Measurements from ENCODE around the gene KCNT2. TPM values are rescaled to one million over a fixed set of nuclear protein-coding genes. Genes with fewer than 3 reads are reported as not detected.

The KCNT2 gene
- total RNA-seq, 1 experiment from 2014 or later: 9.1 TPM

DNA sequence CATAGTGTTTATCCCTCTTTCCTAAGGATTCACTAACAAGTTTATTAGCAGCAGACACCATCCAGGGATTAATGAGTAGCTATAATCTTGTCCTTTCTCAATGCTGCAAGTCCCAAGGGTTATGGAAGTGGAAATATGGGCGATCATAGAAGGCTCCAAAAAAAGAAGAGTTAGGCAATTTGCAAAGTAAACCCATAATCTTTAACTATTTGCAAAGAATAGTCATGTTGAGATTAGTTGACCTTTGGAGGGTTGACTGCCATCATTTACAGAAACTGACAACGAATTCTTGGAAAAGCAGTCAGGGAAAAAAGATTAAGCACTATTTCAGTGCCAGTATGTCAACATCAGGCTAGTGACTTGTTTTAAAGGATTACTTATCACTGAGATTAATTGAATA, 169.9 kb downstream of the KCNT2 start:
- H3K23me2 ChIP-seq (ENCODE audit: insufficient read length, low read depth, low read length, poor library complexity, severe bottlenecking): no peaks in the 10 kb centered on the region
- no peaks in the 10 kb centered on the region for H3K79me1 ChIP-seq (ENCODE audit: insufficient read depth, low read depth, low read length, poor library complexity, severe bottlenecking)
- no peak overlapping the region for H2BK120ac ChIP-seq (ENCODE audit: low read depth, low read length, poor library complexity, severe bottlenecking)
- Mint-ChIP-seq H3K4me3 (no peak overlapping the region), H3K27ac (peak overlapping the region in 1 of 3 experiments; percentile 49; a peak in 2 of 7 replicates), H3K27me3 (ENCODE audit: low read depth) (no peaks in the 10 kb centered on the region), H3K36me3 (ENCODE audit: insufficient read depth in 1 of 3, low read depth in 3 of 3) (no peaks in the 10 kb centered on the region), H3K4me1 (0 out of 4 replicates have a peak, but pooled peaks cover 0 to 2% of the 10 kb centered on the region in 2 experiments), H3K9me3 (no peaks in the 10 kb centered on the region)
- no peak overlapping the region for H3K4me2 ChIP-seq (ENCODE audit: insufficient read depth, insufficient read length, low read length)
- no peak overlapping the region for H3K23ac ChIP-seq (ENCODE audit: insufficient read length, low read depth, low read length)
- H3K18ac ChIP-seq (ENCODE audit: insufficient read length, low read depth, low read length): no peak overlapping the region
- no peaks in the 10 kb centered on the region for H3K9me3 ChIP-seq (ENCODE audit: control insufficient read depth, low read depth, low read length)
- no peak overlapping the region for H3T11ph ChIP-seq (ENCODE audit: low read length)
- DNase-seq: no peak
- WGBS (ENCODE audit: extremely low coverage, insufficient read length, low lambda C conversion rate): no CpG with 5 or more reads among the region's 2 CpGs
- H2BK15ac ChIP-seq (ENCODE audit: low read depth, low read length): no peak overlapping the region
- H2AFZ ChIP-seq (ENCODE audit: low read length): no peak overlapping the region
- H2BK5ac ChIP-seq (ENCODE audit: insufficient read length, low read length): no peak overlapping the region
- no peak overlapping the region for H2BK12ac ChIP-seq (ENCODE audit: insufficient read length, low read depth, low read length)
- H3K9ac ChIP-seq (ENCODE audit: extremely low read depth, insufficient read length, low read length): no peak overlapping the region
- H2AK5ac ChIP-seq (ENCODE audit: insufficient read length, low read length): no peak overlapping the region
- no peak overlapping the region for H4K5ac ChIP-seq (ENCODE audit: insufficient read length, low read depth, low read length)
- no peak overlapping the region for H3K14ac ChIP-seq (ENCODE audit: insufficient read depth, low read length)
- H3K79me2 ChIP-seq (ENCODE audit: insufficient read depth, low read length): no peaks in the 10 kb centered on the region
- no peaks in the 10 kb centered on the region for H3K27me3 ChIP-seq (ENCODE audit: insufficient read depth, low read length)
- no peak overlapping the region for H2BK20ac ChIP-seq (ENCODE audit: low read depth, low read length, poor library complexity, severe bottlenecking)
- H3K27ac ChIP-seq (ENCODE audit: insufficient read length, low read depth, low read length): no peak overlapping the region
- no peak overlapping the region for H4K91ac ChIP-seq (ENCODE audit: insufficient read length, low read depth, low read length)
- TF ChIP-seq, protein P1, sequence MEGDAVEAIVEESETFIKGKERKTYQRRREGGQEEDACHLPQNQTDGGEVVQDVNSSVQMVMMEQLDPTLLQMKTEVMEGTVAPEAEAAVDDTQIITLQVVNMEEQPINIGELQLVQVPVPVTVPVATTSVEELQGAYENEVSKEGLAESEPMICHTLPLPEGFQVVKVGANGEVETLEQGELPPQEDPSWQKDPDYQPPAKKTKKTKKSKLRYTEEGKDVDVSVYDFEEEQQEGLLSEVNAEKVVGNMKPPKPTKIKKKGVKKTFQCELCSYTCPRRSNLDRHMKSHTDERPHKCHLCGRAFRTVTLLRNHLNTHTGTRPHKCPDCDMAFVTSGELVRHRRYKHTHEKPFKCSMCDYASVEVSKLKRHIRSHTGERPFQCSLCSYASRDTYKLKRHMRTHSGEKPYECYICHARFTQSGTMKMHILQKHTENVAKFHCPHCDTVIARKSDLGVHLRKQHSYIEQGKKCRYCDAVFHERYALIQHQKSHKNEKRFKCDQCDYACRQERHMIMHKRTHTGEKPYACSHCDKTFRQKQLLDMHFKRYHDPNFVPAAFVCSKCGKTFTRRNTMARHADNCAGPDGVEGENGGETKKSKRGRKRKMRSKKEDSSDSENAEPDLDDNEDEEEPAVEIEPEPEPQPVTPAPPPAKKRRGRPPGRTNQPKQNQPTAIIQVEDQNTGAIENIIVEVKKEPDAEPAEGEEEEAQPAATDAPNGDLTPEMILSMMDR (conservative IDR thresholded peaks at IDR 0.05): no peak
- no peak overlapping the region for H4K8ac ChIP-seq (replicated peaks; ENCODE audit: insufficient read length, low read depth, low read length)
- H3K56ac ChIP-seq (ENCODE audit: insufficient read length, low read depth, low read length): no peak overlapping the region
- no peaks in the 10 kb centered on the region for H3K4me1 ChIP-seq (ENCODE audit: insufficient read depth, low read length)
- H4K20me1 ChIP-seq (ENCODE audit: control insufficient read depth, insufficient read depth, insufficient read length): no peaks in the 10 kb centered on the region
- H3K4ac ChIP-seq (ENCODE audit: low read depth, low read length): no peak overlapping the region

All from H9 (cell line).